Measurements from ENCODE around the gene PAX1. TPM values are rescaled to one million over a fixed set of nuclear protein-coding genes. Genes with fewer than 3 reads are reported as not detected.

The PAX1 gene
- total RNA-seq, 3 donors from 2014 or later (not counting 1 experiment from before 2014, with no cell fraction given): not detected

DNA sequence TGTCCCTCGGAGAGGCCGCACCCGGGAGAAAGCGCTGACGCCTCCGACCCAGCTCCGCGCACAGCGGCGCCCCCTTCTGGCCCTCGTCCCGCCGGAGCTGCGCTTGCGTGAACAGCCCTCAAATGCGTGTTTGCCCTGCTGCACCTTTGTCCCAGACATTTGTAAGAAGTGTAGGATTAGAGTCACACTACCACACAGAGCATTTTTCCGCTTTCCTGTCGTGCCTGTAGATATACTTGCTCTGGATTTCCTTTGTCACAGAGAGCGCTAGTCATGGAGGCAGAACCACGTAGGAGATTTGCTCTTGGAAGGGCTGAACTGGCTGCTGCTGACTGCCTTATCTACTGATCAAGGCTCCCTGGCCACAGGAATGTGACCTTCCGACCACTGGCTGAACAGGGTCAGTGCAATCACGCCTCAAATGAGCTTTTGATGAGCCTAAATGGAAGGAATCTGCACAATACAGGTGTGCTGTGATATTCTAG is 62.3 kb downstream of the PAX1 start:
- Mint-ChIP-seq H3K27ac (no peak overlapping the region), H3K9me3 (peaks cover 0 to 6% of the 10 kb centered on the region in 2 donors), H3K36me3 (no peaks in the 10 kb centered on the region), H3K4me3 (no peak overlapping the region), H3K4me1 (no peaks in the 10 kb centered on the region), H3K27me3 (ENCODE audit: low read depth in 2 of 2) (no peaks in the 10 kb centered on the region)
- no peaks in the 10 kb centered on the region for H3K4me1 ChIP-seq (ENCODE audit: control insufficient read depth, insufficient read depth, low read length)
- no peak overlapping the region for H3K4me3 ChIP-seq (ENCODE audit: low read length)
- intact Hi-C loops (cut with micrococcal nuclease): no loop called here
- no peak overlapping the region for H3K27ac ChIP-seq (ENCODE audit: low read length)
- DNase-seq (no peak), ATAC-seq (no peak)
- no peaks in the 10 kb centered on the region for H3K9me3 ChIP-seq (ENCODE audit: control insufficient read depth, insufficient read depth, low read length)
- TF ChIP-seq, protein P1, sequence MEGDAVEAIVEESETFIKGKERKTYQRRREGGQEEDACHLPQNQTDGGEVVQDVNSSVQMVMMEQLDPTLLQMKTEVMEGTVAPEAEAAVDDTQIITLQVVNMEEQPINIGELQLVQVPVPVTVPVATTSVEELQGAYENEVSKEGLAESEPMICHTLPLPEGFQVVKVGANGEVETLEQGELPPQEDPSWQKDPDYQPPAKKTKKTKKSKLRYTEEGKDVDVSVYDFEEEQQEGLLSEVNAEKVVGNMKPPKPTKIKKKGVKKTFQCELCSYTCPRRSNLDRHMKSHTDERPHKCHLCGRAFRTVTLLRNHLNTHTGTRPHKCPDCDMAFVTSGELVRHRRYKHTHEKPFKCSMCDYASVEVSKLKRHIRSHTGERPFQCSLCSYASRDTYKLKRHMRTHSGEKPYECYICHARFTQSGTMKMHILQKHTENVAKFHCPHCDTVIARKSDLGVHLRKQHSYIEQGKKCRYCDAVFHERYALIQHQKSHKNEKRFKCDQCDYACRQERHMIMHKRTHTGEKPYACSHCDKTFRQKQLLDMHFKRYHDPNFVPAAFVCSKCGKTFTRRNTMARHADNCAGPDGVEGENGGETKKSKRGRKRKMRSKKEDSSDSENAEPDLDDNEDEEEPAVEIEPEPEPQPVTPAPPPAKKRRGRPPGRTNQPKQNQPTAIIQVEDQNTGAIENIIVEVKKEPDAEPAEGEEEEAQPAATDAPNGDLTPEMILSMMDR (IDR thresholded peaks at IDR 0.05): no peak
- H3K27me3 ChIP-seq (ENCODE audit: control insufficient read depth, insufficient read depth, low read length): no peaks in the 10 kb centered on the region
- no peaks in the 10 kb centered on the region for H3K36me3 ChIP-seq (ENCODE audit: control insufficient read depth, insufficient read depth, low read length)
- WGBS (ENCODE audit: insufficient coverage): 4% methylated on average over 22 of the region's 22 CpGs

Other genes starting within 250 kb of the PAX1 start
- gene NKX2-2, start 191.6 kb upstream of the PAX1 start, total RNA-seq: not detected

All from natural killer cell (primary cell).